DMS 273 (cell line): ENCODE data around the gene C16orf92.
A peak's percentile ranks its signal among the peaks of the same experiment; 100 is the strongest.

ENCODE experiments used
- DNase-seq: peaks from one replicate; lab custom pipeline; 2025; ENCODE audit not compliant: unreplicated experiment; lab: John Stamatoyannopoulos, UW

Gene C16orf92

GRCh38 chr16:30022887-30023286 lies at the start of gene C16orf92:
C16orf92 (plus strand) TSS chr16:30023198; CDS start chr16:30023341, 143 bp downstream.
- no peak for DNase-seq

GRCh38 chr16:29973384-29974246 lies 49.4 kb upstream of the C16orf92 start, which contains the start of gene TAOK2:
TAOK2 (plus strand) TSS chr16:29973868; CDS start chr16:29977773, 3,905 bp downstream.
- peak; percentile 99 for DNase-seq

GRCh38 chr16:29974291-29975133 lies 48.5 kb upstream of the C16orf92 start:
- DNase-seq: peak; percentile 52

- DNase-seq: no peak
Measured at GRCh38 chr16:29975134-29975538, 47.9 kb upstream of the C16orf92 start.

GRCh38 chr16:29975811-29976511 lies 47.0 kb upstream of the C16orf92 start:
- no peak for DNase-seq

GRCh38 chr16:29977063-29977825 lies 45.8 kb upstream of the C16orf92 start:
- no peak for DNase-seq

- DNase-seq: no peak
Measured at GRCh38 chr16:29978081-29978480, 44.9 kb upstream of the C16orf92 start.

- no peak for DNase-seq
Measured at GRCh38 chr16:29978564-29979270, 44.3 kb upstream of the C16orf92 start.

- DNase-seq: no peak
Measured at GRCh38 chr16:29982560-29983419, 40.2 kb upstream of the C16orf92 start.

GRCh38 chr16:29983420-29984136 lies 39.4 kb upstream of the C16orf92 start:
- no peak for DNase-seq

GRCh38 chr16:29984137-29984763 lies 38.7 kb upstream of the C16orf92 start:
- no peak for DNase-seq

- DNase-seq: no peak
Measured at GRCh38 chr16:29984764-29985147, 38.2 kb upstream of the C16orf92 start.

GRCh38 chr16:29985271-29985811 lies 37.7 kb upstream of the C16orf92 start:
- DNase-seq: no peak

GRCh38 chr16:29986231-29986630 lies 36.8 kb upstream of the C16orf92 start:
- DNase-seq: no peak

GRCh38 chr16:29986931-29987330 lies 36.1 kb upstream of the C16orf92 start:
- no peak for DNase-seq

GRCh38 chr16:29987371-29988085 lies 35.5 kb upstream of the C16orf92 start:
- DNase-seq: no peak
